GM18868 (cell line): Measurements from ENCODE around the gene RNLS.
A peak's percentile ranks its signal among the peaks of the same experiment; 100 is the strongest.
"Not testable (repeated sequence)": the region's sequence is repeated elsewhere in the genome, so short reads cannot be mapped to it uniquely, and the experiment has no call there.

Experiments used
- ATAC-seq: cut with Tn5 transposase; IDR thresholded peaks from one replicate; pipeline ENCODE4 v1.9.1; 2021; ENCODE audit warnings: mild to moderate bottlenecking, moderate library complexity; ENCODE audit not compliant: unreplicated experiment

RNLS gene

DNA sequence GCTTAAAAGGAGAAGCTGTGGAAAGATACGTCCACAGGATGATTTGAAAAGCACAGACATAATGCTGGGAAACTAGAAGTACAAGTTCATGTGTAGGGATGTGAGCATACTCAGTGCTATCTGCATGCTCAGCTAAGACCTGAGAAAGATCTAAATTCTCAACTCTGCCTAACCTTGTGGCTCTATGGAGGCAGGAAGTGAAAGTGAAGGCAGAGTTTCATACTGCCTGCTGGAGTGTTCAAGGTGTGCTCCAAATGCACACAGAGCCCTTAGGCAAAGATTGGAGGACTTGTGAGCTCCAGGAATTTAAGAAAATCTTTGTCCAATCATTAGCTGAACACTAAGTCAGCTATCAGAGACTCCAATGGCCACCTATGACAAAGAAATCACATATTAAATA is 190.9 kb downstream of the RNLS start:
- peak; percentile 95 for ATAC-seq

DNA sequence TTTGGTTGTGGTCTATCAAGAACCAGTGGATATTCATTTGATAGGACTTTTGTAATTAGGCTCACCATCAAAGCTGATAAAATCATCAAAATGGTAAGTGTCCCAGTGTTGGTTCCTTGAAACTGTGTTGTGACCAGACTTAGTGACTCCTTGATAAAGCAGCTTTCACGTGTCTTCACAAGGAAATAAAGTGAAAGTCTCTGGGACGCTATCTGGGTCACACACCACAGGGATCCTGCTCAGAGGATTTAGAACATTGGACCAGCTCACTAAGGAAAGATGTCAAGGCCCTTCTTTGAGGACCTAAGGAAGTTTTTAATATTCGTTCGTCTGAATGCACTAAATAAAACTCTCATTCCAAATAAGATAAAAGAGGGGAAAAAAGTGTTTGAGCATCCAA is 193.1 kb downstream of the RNLS start:
- no peak for ATAC-seq

DNA sequence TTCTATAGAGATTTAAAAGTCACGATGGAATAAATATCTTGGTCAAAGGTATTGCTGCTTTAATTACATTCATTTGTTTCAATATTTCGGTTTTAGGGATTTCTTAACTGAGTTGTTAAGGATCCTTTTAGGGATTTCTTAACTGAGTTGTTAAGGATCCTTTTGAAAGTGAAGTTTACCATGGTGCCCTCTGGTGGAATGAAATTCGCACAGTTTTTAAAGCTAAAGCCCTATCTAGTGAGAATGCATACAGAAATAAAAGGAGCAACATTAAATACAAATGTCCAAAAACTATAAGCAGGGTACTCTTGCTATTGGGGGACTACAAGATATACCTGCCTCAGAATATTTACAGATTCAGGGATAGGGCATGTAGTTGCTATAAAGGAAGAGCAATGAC is 193.7 kb downstream of the RNLS start:
- ATAC-seq, result no peak

DNA sequence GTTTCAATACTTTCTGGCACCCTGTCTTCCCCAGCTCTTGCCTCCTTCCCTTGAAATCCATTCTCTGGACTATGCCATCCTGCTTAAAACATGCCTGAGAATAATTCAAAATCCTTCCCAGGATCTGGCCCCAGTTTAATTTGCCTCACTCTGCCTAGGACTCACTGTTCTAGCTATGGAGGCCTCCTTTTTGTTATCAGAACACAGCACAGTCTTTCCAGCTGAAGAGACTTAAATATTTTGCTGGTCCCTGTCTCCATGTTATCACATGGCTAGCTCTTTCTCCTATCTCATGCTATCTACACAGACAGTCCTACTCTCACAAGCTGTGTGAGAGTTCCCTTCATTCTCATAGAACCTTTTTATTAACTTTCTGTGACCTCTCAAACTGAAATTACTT is 194.8 kb downstream of the RNLS start:
- no peak for ATAC-seq

DNA sequence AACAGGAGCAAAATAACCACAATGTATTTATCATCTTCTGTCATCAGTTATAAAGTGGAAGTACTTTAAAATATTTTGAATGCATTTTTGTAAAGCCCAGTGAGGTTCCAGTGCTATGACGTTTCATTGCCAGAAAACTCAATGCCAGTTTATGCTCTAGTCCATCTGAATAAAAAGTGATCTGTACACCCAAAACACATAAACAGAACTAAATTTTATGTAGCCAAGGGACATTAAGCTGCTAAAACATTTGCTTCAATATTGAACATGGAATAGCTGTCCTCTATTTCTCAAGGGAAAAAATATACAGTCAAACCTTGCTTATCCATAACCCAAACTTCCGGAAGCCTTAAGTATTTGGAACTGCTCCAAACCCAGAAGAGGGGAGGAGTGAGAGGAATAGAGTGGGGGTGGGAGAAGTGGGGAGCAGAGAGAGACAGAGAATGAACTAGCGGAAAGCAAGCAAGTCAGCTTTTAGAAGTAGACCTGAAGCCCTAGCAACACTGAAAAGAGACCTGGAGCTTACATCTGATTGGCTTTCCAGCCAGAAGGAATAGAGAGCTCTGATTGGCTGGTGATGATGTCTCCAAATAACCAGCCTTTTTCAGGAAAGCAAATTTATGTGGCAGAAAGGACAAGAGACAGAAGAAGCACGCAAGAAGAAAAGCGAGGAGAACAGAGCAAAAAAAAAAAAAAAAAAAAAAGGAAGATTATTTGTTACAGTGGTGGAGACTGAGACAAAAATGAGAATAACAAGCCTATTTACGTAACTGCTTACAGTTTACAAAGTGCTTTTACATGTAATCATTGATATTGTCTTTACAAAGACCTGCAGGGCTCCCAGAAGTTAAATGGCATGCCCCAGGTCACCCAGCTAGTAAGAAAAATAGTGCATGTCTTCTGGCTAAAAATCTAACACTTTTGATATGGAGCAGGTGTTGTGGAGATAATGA is 196.0 kb downstream of the RNLS start:
- peak; percentile 59 for ATAC-seq

DNA sequence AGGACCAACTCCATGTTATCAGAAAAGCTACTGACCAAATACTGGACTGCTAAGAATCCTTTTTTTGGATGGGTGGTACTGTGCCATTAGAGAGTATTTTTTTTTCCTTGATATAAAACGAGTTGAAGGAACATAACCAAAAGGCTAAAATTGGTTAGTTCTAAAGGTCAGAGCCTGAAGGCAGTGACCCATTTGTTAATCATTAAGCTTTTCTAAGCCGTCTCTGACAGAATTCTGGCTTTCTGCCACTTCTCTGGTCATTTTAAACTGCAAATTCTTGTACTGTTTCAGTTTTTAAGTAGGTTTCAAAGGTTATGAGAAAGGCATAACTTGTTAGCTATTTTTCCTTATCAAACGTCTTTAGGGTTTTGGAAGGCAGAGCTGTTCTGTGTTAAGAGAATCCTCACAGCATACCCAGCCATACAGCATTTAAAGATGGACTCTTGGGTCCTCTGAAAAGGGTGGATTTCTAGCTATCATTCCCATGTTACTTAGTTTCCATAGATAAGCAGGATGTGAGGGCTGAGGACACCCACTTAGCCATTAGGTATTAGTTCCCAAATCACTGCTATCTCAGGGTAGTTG is 196.8 kb downstream of the RNLS start:
- peak; percentile 11 for ATAC-seq

DNA sequence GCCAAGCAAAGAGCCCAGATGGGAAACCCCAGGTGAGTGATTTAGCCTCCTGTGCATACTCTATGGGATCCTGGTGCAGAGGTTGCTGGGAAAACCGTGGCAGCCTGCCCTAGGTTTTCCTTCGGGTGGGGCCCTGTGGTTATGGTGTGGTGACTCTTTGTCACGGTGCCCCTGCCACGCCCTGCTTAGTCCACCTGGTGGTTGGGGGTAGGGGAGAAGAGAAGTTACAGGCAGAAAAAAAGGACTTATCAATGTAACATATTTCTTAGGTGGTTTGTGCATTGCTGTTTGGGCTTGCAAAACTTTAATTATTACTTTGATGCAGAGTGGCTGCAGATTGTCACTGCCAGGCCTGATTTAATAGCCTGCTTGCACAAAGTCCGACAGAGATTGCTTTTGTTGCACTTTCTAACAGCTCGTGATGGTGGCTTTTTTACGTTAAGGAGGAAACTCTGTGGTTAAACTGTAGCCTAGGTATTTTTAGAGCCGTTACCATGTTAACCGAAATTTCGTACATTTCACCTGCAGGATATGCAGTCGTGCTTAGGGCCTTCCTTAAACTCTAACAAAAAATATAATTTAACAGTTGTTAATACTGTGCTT is 197.4 kb downstream of the RNLS start:
- ATAC-seq, result peak; percentile 71

DNA sequence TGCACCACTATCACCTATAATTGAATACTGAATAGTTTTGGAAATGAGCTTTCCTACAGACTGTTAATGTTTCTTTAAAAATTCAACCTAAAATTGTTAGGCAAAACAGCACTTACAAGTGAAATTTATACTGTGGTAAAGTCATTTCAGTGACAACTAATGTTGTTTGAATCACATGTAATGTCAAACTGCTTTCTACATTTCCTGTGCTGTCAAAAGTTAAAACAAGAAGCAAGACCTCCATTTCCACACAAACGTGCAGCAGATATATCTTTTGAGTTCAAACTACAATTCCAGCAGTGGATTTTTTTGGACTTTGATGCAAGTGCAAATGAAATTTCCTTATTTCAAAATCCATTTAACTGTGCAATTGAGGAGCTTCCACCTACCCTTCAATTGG is 199.8 kb downstream of the RNLS start:
- no peak for ATAC-seq

DNA sequence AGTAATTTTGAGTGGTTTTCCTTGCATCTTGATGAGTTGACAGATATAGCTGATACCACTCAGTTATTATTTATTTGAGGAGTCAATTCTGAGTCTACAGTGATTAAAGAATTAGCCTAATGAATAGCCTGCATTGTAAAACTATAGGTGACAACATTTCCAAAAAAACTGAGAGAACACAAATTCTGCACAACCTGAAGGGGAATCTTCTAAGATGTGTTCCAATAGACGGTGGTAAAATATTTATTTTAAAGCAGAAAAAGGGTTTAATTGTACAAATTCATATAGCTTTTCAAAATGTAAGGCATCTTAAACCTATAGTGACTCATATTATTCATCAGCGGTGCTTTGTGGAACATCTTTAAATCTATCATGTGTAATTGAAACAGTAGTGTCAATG is 200.4 kb downstream of the RNLS start:
- ATAC-seq, result no peak

DNA sequence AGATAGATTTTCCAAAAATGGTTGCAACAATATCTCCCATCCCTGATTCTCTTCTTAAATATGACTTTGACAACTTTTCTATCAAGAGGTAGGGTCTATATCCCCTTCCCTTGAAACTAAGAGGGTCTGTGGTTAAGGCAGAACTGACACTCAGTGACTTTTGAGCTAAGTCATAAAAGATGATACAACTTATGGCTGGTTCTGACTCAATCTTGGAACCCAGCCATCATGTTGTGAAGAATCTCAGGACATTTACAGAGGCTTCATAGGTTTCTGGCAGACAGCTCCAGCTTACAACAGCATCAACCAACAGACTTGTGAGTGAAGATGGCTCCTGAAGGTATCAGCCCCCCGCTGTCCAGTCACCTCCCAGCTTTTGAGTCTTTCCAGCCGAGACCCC is 203.5 kb downstream of the RNLS start:
- no peak for ATAC-seq

DNA sequence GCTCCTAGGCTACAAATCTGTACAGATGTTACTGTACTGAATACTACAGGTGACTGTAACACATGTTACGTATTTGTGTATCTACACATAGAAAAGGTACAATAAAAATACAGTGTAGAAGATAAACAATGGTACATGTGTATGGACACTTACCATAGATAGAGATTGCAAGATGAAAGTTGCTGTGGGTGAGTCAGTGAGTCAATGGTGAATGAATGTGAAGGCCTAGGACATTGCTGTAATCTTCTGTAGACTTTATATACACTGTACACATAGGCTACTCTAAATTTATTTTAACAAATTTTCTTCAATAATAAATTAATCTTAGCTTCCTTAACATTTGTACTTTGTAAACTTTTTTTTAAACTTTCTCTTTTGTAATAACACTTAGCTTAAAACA is 205.6 kb downstream of the RNLS start:
- ATAC-seq, result no peak

DNA sequence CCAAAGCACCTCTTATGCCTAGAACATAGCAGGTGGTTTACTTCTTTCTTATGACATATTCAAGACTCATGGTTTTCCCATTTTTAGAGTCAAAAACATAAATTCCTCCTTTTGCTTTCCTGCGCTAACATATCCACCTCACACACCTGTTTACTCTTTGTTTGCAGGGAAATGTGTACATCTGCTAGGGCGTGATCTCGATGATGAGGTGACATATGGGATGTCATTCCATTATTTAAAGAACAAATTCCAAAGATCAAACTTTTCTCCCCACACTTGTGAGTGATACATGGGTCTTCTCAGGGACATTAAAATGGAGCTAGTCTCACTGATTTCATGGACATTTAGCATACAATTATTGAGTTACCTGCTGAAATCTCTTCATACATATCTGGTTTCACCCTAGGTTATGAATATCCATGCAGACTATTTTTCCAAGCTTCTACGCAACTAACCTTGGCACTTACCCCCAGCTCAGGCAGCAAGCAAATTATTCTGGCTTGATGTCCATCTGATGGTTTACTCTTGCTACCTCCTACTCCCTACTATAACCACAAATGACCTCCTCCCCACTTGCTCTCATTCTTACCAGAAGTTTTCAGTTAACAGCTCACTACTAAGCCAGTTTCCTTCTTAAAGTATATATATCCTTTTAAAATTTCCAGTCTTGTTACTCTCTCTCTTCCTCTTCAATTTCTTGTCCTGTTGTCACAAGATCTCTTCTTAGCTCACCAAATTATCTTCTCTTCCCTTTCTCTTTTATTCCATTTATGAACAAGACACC is 208.5 kb downstream of the RNLS start:
- no peak for ATAC-seq

DNA sequence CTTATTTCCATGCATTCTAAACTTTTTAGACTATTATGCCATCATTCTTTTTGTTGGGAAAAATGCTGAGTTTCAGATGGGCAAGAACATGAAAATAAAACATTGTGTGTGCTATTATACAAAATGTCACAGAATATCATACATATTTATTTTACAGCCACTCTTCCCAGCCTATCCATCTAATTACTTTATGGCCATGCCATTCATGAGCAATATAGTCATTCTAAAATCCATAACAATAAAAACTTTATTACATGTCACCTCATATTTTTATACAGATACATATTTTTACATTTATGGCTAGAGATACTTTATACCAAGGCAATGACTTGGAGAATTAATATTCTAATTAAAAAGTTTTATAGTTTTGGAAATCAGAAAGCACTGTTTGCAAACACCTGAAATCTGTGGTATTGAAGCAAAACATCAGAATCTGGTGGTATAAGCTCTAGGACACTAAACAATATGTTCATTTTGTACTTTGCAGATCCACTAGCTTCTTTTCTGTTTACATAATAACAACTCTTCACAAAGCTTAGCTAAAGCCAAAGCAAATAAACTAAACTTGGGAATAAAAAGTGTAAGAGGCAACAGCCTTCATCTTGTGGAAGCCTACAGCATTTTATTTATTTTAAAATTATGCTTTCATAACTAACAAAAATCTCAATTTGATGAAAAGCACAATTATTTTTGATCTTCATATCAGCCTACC is 210.1 kb downstream of the RNLS start:
- ATAC-seq, result no peak

DNA sequence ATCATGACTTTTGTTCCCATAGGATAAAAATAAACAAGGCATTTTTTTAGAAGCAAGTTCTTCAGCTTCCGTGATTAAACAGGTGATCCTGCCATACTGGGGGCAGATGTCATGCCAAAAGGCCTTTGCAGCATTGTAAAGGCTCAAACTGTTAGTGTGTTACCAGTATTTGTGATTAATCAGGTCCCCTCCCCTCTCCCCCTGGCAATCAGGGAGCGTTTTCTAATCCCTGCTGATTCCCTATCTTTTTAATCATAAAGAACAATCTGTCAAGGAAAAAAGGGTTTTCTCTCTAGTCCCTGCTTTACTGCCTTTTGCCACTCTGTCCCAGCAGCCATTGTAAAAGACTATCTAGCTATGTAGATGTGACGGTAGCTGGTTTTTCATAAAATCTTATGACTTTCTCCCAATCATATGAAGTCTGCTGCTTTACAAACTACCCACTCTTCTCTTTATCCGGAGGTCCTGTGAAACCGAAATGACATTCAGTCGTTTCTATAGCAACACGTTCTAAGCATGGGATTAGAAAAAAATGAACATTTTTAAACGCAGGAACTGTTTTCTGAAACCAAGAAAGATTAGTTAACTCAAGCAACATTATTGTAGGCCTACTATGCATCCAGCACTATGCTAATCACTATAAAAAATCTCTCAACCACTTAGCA is 210.9 kb downstream of the RNLS start:
- ATAC-seq, result no peak

DNA sequence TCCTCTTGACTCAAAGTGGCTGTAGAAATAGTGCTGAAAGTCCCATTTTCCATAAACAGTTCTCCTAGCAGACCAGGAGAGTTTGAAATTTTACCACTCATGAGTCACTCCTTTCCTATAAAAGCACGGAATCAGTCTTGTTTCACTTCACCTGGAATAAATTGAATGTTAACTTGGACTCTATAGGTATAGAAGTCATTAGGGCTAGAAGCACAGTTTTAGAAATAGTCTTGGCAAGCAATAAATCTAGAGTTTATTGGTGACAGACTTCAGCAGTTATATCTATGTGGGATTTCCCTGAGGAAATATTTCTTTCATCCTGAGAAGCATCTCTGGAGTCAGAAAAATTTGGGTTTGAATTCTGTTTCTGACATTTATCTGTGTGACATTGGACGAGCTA is 212.4 kb downstream of the RNLS start:
- no peak for ATAC-seq

DNA sequence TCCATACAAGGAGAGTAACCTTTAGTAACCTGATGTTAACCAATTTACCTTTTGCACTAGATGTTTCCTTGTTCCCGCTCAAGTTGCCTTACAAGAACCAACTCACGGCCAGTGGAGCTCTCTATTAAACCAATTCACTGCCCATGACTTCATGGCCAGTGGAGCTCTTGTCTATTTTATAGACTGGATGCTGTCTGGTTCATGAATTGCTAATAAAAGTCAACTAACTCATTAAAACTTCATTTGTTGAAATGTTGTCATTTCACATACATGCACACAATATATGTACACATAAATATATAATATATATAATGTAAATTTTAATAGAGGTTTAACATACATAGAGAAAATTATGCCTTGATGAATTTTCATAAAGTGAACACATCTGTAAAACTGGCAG is 216.3 kb downstream of the RNLS start:
- no peak for ATAC-seq

DNA sequence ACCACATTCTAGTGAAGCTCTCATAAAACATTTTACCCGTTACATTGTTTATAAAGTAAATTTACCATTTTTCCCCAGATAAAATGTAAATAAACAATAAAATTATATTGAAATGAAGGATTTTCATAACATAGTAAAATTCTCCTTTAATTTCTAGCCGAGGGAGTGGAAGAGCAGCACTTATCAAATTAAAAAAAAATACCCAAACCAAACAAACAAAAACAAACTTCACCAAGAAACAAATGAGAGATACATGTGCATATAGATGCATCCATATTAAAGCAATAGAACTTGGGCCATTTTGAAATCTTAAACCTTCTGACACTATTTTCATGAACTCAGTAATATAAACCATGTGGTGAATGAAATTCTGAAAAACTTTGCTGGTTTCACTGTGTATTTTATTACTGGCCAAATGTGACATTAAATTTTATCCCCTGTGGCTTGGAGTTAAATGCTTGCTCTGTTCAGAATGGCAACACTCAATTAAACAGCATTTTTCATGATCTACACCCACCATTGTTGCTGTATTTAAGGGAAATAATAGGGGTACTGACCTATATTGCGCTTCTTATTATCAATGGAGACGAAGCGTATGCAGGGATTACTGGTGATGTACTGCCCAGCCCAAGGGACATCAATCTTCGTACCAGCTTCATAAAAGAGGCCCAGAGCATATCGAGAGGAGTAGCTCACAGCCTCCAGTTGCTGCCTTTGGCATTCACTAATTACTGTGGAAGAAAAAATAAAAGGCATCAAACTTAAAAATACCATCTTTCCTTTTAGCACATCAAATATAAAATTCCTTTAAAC is 220.9 kb downstream of the RNLS start:
- no peak for ATAC-seq

DNA sequence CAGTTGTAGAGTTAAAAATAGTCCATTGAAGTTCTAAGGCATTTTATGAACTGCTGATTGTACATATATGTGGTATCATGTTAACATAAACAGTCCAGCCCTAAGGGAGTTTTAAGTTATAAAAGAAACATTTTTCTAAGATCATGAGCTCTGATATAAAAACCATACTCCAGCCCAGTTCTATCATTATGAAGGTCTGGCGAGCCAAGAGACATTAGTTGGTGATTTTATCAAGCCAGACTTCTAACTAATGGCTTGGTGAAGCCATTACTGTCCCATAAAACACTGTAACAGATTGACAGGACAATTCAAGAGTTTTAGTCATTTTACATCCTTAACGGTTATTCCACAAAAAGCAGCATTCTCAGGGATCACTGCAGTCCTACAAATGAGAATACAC is 221.6 kb downstream of the RNLS start:
- ATAC-seq, result no peak

DNA sequence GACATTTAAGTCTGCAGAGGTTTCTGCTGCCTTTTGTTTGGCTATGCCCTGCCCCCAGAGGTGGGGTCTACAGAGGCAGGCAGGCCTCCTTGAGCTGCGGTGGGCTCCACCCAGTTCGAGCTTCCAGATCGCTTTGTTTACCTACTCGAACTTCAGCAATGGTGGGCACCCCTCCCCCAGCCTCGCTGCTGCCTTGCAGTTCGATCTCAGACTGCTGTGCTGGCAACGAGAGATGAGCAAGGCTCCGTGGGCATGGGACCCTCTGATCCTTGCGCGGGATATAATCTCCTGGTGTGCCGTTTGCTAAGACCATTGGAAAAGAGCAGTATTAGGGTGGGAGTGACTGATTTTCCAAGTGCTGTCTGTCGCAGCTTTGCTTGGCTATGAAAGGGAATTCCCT is 227.4 kb downstream of the RNLS start:
- ATAC-seq, result not testable (repeated sequence)
